A673 (cell line): ENCODE results near the gene CPED1. TPM values are rescaled to one million over a fixed set of nuclear protein-coding genes. Genes with fewer than 3 reads are reported as not detected.

Source experiments
- BruUV-seq: library from RNA; stranded (reverse); fragments of 400-500 nt; replicated peaks from 2 replicates; lab custom pipeline; 2021; lab: Mats Ljungman, UMichigan
- CTCF ChIA-PET: fragments of 300-600 bp; sonication (Branson Sonifier 250); formaldehyde crosslinking; loops from one replicate; lab custom pipeline; 2022; ENCODE audit warnings: antibody characterized with exemption; lab: Charles Lee
- POLR2A ChIA-PET: fragments of 300-600 bp; sonication (Branson Sonifier 250); formaldehyde crosslinking; loops from one replicate; lab custom pipeline; 2022; ENCODE audit warnings: antibody characterized with exemption; ENCODE audit not compliant: low non-redundant PET; lab: Charles Lee
- DNase-seq: peaks from one replicate; pipeline ENCODE4 v3.0.0-alpha.2; 2015; ENCODE audit warnings: low spot score
- H3K27ac ChIP-seq: fragments of 200-600 bp; sonication (generic); 2 replicates; pipeline ENCODE4 v1.5.1; 2016; ENCODE audit warnings: mixed run types, low read depth, mild to moderate bottlenecking, mixed read lengths, antibody characterized with exemption, low read length; ENCODE audit not compliant: poor library complexity, severe bottlenecking
- H3K27me3 ChIP-seq: fragments of 200-600 bp; sonication (generic); replicated peaks from 2 replicates; pipeline ENCODE4 v1.6.1; 2017; ENCODE audit warnings: mixed run types, low read depth, mild to moderate bottlenecking, mixed read lengths, antibody characterized with exemption, low read length; ENCODE audit not compliant: insufficient read depth, poor library complexity
- H3K36me3 ChIP-seq: fragments of 200-600 bp; sonication (generic); 2 replicates; pipeline ENCODE4 v1.6.1; 2016; ENCODE audit warnings: mixed run types, mild to moderate bottlenecking, mixed read lengths, antibody characterized with exemption, low read length; ENCODE audit not compliant: insufficient read depth, poor library complexity, severe bottlenecking
- H3K4me1 ChIP-seq: fragments of 200-600 bp; sonication (generic); 2 replicates; pipeline ENCODE4 v1.6.1; 2017; ENCODE audit warnings: mixed run types, mild to moderate bottlenecking, mixed read lengths, antibody characterized with exemption, low read length; ENCODE audit not compliant: insufficient read depth, poor library complexity, severe bottlenecking
- H3K4me3 ChIP-seq: fragments of 200-600 bp; sonication (generic); 2 replicates; pipeline ENCODE4 v1.5.1; 2016; ENCODE audit warnings: low read depth, mixed run types, mild to moderate bottlenecking, mixed read lengths, low read length; ENCODE audit not compliant: poor library complexity, severe bottlenecking
- H3K9me3 ChIP-seq: fragments of 200-600 bp; sonication (generic); 2 replicates; pipeline ENCODE4 v1.6.1; 2016; ENCODE audit warnings: mixed run types, low read depth, mild to moderate bottlenecking, mixed read lengths, antibody characterized with exemption, low read length; ENCODE audit not compliant: poor library complexity, severe bottlenecking
- CTCF ChIP-seq: fragments of 300-800, 200-600 bp; sonication (generic); conservative IDR thresholded peaks from 2 replicates; pipeline ENCODE4 v1.5.1; 2017; ENCODE audit warnings: low read depth, mild to moderate bottlenecking, antibody characterized with exemption, low read length, moderate library complexity, mixed read lengths
- EZH2 ChIP-seq: fragments of 200-600 bp; sonication (generic); IDR thresholded peaks from 2 replicates; pipeline ENCODE4 v1.6.1; 2017; ENCODE audit warnings: borderline replicate concordance, low read depth, mild to moderate bottlenecking, mixed read lengths, antibody characterized with exemption, low read length; ENCODE audit not compliant: poor library complexity, severe bottlenecking
- intact Hi-C: fragments of 100-400 bp; cut with micrococcal nuclease; formaldehyde crosslinking; loops from one replicate; pipeline ENCODE4 v1.10.0; 2022; ENCODE audit not compliant: unreplicated experiment
- total RNA-seq: library from RNA; stranded (reverse); gene quantifications from 2 replicates; pipeline ENCODE4 v1.2.3, GENCODE V29; 2021

CPED1 gene
- total RNA-seq, 1 experiment from 2014 or later = 0.15 TPM

GRCh38 chr7:121192834-121193233 lies 204.3 kb downstream of the CPED1 start:
- no peaks in the 10 kb centered on the region for H3K9me3 ChIP-seq
- intact Hi-C loops = no loop called here
- H3K27ac ChIP-seq = no peak overlapping the region
- no peaks in the 10 kb centered on the region for H3K4me1 ChIP-seq
- TF ChIP-seq EZH2 (no peak), CTCF (no peak)
- POLR2A ChIA-PET = no interaction called here
- CTCF ChIA-PET = no interaction called here
- H3K4me3 ChIP-seq = no peak overlapping the region
- no peaks in the 10 kb centered on the region for H3K36me3 ChIP-seq
- no TSS peak for BruUV-seq
- no peaks in the 10 kb centered on the region for H3K27me3 ChIP-seq
- DNase-seq = no peak

GRCh38 chr7:121195010-121195409 lies 206.5 kb downstream of the CPED1 start:
- H3K9me3 ChIP-seq = no peaks in the 10 kb centered on the region
- no peak for TF ChIP-seq CTCF
- no peak for TF ChIP-seq EZH2
- DNase-seq = no peak
- ChIA-PET POLR2A (no interaction called here), CTCF (no interaction called here)
- no TSS peak for BruUV-seq
- H3K4me1 ChIP-seq = no peaks in the 10 kb centered on the region
- no peaks in the 10 kb centered on the region for H3K36me3 ChIP-seq
- no peaks in the 10 kb centered on the region for H3K27me3 ChIP-seq
- intact Hi-C loops = no loop called here
- H3K27ac ChIP-seq = no peak overlapping the region
- no peak overlapping the region for H3K4me3 ChIP-seq

GRCh38 chr7:121195874-121196273 lies 207.4 kb downstream of the CPED1 start:
- CTCF ChIA-PET = no interaction called here
- POLR2A ChIA-PET = no interaction called here
- no peak overlapping the region for H3K27ac ChIP-seq
- no peak overlapping the region for H3K4me3 ChIP-seq
- no TSS peak for BruUV-seq
- no peak for DNase-seq
- H3K9me3 ChIP-seq = no peaks in the 10 kb centered on the region
- H3K36me3 ChIP-seq = no peaks in the 10 kb centered on the region
- intact Hi-C loops = no loop called here
- no peak for TF ChIP-seq CTCF
- no peak for TF ChIP-seq EZH2
- H3K27me3 ChIP-seq = no peaks in the 10 kb centered on the region
- no peaks in the 10 kb centered on the region for H3K4me1 ChIP-seq
